T-helper 2 cell (primary cell): Measurements from ENCODE around the gene RAB8A.

Experiments used
- DNase-seq, 5 experiments: peaks; one replicate each; pipeline versions ENCODE4 v3.0.0 to v3.0.0-alpha.2; 2012 to 2022

Gene RAB8A

DNA sequence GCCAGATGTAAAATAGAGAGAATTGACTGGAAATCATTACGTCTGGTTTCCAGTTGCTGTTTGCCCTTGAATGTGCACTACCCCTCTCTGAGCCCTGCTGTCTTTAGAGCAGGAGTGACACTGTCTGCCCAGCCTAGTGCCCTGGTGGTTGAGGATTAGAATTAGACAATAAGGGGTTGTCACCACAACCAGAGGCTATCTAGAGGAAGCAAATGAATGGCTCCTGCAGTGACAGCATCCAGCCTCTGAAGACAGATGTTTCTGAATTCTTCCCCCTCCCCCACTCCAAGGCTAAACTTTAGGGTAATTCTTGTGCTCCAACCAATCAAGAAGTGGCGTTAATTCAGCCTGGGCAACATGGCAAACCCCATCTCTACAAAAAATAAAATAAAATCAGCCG is 2.0 kb downstream of the RAB8A start:
- DNase-seq: peak in 1 of 5 experiments; percentile 59

DNA sequence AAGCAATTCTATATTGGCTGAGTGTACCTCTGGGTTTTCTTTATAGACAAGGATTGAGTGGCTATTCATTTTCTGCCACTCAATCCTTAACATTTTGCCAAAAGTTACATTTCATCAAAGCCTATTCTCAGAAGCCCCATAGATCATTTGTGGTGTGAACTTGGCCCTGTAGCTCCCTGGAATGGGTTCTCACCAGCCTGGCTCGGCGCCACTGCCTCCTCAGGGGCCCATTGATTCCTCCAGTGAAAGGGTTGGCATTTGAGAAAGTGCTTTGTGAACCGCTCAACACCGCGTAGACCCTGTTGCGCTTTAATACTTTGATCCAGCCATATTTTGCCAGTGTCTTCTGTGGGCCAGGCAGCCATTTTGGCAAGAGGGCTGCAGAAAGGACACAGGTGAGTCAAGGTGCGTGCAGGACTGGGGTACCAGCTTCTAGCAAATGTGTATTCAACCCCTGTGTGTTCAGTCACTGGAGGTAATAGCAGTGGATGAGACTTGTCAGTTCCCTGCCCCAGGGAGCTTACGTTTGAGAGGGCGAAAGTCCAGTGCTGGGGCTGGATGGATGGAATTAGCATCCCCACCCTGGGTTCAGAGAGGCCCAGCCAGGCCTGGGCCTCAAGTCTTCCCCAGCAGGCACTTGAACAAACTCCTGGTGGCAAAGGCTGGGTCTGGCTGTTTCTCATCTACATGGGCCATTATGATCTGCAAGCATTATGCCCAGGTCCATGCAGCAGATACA is 3.8 kb downstream of the RAB8A start:
- no peak for DNase-seq

DNA sequence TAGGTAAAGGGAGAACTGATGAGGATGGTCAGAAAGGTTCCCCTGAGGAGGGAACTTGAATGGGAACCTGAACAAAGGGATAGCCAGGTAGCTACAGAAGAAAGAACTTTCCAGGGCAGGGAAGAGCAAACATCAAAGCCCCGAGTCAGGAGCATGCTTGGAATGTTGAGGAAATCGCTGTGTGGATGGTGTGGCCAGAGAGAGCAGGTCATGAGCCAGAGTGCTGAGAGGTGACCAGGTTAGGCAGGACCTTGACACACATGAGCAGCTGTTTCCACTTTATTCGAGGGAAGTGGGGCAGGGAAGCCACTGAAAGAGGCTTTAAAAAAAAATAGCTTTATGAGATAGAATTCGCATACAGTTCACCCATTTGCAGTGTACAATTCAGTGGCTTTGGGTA is 4.4 kb downstream of the RAB8A start:
- no peak for DNase-seq

GRCh38 chr19:16117594-16118033 is 5.9 kb downstream of the RAB8A start:
- DNase-seq: peak in 1 of 5 experiments; percentile 36

- peak in 2 of 5 experiments; percentile 14 to 80 for DNase-seq
These were observed 6.9 kb downstream of the RAB8A start for GRCh38 chr19:16118489-16119033.

- DNase-seq: peak in 3 of 5 experiments; percentile 15 to 94 (median 44)
These were observed 7.6 kb downstream of the RAB8A start for GRCh38 chr19:16119075-16119857.

DNA sequence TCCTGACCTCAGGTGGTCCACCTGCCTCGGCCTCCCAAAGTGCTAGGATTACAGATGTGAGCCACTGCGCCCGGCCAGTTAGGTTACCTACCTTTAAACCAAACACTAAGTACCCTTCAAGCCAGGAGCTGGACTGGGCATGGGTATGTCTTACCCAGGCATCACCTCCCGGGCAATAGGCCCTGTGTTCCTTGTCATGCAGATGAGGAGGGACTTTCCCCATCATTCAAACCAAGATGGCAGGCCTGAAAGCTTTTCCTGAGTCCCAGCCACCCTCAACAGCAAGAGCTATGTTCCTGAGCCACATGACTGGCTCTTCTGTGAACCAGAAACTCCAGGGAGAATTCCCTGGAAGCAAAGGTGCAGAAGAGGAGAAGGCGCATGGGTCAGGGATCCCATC is 9.5 kb downstream of the RAB8A start:
- no peak for DNase-seq

DNA sequence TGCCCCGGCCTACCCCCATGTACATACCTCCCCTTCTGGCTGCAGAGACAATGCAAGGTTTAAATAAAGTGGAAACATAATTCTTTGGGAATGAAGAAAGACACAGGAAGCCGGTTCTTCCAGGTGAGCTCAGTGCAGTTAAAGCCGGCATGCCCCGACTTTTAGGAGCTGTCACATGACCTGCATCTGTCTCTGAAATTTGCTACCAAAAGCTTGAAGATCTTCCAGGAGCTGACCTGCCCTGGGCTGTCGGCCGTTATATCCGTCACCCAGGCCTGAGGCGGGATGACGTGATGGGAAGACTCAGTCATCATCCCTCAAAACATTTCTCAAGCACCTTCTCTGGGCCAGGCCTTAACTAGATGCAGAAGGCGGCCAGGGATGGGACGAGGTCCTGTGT is 10.3 kb downstream of the RAB8A start:
- DNase-seq: no peak

GRCh38 chr19:16124953-16125352 is 13.3 kb downstream of the RAB8A start:
- DNase-seq: no peak

DNA sequence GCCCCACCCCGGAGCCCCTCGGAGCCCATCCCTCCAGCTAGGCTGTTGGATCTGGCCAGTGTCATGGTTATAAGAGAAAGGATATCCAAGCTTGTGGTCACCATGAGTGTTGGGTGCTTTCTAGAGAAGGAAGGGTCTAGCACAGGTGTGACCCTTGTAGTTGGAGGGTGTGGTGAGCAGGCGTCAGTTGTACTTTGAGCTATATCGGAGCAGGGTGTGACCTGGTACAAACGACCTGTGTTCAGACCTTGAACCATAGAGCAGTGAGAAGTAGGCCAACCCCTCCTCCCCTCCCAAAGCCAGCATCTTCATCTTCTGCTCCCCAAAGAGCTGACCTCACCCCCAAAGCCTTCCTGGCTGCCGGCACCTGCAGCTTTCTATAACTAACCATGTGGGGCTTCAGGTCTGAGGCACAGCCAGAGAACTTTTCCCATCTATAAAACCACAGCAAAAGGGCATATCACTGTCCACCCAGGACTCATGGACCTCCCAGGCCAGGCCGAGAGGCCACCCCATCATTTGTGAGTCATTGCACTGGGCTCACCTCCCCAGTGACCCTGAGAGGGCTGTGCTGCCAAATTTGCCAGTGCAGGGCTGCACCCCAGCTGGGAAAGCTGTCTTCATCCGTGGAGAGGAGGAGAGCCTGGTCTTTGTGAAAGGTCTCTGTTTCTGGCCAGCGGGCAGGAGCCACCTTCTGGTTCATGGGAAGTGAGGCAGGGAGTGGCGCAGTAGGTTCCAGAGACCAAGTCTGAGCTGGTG is 14.2 kb downstream of the RAB8A start:
- no peak for DNase-seq

DNA sequence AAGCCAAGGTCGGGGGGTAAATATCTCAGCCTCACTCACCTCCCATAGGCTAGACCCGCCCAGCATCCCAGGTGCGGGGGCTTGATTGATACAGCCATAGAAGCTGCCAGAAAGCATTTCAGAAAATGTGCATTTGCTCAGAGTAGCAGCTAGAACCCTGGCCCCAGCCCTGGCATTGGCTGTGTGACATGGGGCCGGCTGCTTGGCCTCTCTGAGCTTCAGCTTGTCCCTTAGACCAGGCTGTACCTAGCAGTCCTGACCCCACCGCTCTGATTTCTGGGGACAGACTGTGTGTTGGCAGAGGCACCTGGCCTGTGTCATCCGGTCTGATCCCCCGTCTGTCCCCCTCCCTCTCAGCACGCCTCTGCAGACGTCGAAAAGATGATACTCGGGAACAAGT is 15.4 kb downstream of the RAB8A start:
- no peak for DNase-seq

DNA sequence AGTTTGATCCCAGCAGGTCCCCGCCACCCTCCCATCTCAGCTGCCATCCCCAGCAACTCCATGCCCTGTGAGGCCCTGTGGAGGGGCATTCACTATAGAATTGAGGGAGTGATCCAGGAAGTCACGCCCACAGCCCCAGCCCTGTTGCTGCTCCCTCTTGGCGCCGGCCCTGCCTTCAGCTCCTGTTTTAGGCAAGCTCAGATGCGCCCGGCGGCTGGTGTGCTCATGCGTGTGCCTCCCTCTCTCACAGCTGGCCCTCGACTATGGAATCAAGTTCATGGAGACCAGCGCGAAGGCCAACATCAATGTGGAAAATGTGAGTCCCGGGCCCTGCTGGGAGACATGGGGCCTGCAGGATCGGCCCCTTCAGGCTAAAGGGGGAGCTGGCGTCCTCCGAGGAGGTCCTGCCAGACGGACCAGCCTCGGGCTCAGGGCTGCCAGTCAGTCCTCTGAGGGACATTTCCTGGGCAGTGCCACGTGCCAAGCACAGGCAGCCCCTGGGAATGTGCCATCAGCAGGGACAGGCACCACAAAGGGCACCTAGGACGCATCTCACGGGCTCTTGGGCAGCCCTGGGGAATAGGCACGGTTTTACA is 16.2 kb downstream of the RAB8A start:
- DNase-seq: no peak

GRCh38 chr19:16131648-16132047 is 20.0 kb downstream of the RAB8A start:
- no peak for DNase-seq

DNA sequence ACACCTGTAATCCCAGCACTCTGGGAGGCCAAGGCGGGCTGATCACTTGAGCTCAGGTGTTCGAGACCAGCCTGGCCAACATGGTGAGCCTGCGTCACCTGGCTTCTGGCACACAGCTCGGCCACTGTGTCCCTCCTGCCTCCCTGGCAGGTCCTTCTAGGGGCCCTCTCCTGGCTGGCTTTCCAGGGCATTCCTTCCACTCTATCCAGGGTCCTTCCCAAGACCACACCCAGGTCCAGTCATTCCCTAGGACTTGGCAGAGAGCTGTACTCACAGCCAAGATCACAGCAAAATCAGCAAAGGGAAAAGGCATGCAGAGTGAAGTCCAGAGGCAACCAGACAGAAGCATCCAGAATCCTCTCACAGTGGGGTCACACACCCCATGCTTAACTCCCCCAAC is 22.1 kb downstream of the RAB8A start:
- DNase-seq: no peak

- no peak for DNase-seq
These were observed 22.8 kb downstream of the RAB8A start for GRCh38 chr19:16134510-16134909.

DNA sequence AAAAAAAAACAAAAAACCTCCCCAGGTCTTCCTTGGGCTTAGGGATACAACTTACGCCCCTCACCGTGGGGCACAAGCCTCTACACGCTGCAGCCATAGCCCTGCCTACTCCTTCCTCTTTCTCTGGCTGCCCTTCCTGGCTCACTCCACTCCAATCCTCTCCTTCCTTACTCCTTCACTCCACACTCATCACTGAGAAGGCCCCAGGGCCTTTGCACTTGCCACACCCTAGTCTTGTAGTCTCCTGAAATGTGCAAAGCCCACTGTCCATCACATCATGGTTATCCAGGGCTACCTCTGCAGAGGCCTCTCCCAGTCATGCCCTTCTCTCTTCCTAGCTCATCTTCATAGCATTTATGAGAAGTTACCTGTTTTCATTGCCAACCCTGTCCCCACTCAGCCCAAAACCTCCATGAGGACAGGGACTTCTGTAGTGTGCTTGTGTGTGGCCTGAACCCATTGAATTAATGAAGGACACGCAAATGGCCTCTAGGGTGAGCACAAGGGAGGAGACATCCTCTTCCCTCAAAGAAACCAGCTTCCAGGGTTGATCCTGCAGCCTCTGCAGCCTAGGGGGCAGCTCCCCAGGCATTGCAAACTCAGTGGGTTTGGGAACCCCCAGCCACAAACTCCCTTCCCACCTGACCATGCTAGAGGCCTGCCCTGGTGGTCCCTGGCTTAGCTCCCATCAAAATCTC is 23.9 kb downstream of the RAB8A start:
- DNase-seq: no peak

- DNase-seq: peak in 2 of 5 experiments; percentile 32 to 43
These were observed 24.7 kb downstream of the RAB8A start for GRCh38 chr19:16136185-16136999.

GRCh38 chr19:16139752-16140151 is 28.1 kb downstream of the RAB8A start:
- DNase-seq: peak in 2 of 5 experiments; percentile 27 to 56

DNA sequence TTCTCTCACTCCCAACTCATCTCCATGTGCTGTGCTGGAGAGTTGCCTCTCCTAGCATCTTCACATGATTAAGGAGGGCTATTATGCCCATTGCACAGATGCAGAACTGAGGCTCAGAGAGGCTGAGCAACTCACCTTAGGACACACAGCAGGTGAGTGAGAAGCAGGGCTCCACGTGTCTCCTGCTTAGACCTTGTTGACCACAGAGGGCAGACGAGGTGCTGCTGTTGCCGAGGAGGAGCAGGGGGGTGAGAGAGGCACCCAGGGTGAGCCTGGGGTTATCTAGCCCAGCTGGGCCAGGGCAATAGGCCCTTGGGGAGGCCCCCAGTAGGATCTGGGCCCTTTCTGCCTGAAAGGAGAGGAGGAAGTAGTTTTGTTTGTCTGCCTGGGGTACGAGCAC is 29.4 kb downstream of the RAB8A start:
- peak in 1 of 5 experiments; percentile 42 for DNase-seq

DNA sequence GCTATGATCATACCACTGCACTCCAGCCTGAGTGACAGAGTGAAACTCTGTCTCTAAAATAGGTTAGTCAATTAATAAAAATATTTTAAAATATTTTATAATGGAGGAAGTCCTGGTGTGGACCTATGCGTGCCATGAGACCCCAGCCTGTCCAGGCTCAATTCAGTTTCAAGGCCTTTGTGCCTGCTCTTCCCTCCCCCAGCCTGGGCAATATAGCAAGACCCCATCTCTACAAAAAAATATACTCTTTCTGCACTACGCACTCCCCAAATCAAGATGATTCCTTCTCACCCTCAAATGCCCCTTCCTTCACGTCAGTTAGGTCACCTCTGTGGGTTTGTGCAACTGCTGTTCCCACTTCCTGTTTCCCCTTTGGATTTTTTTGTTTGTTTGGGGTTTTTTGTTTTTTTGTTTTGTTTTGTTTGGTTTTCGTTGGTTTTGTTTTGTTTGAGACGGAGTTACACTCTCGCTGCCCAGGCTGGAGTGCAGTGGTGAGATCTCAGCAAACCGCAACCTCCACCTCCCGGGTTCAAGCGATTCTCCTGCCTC is 30.4 kb downstream of the RAB8A start:
- peak in 2 of 5 experiments; percentile 40 to 42 for DNase-seq
